ENCODE measurements around the gene SYNDIG1. TPM values are rescaled to one million over a fixed set of nuclear protein-coding genes. Genes with fewer than 3 reads are reported as not detected.

SYNDIG1 gene
- total RNA-seq, 4 donors from 2014 or later, result not detected

- TF ChIP-seq CTCF (IDR thresholded peaks at IDR 0.05) (no peak), POLR2A (IDR thresholded peaks at IDR 0.05) (no peak)
- intact Hi-C loops (cut with DNase I), result no loop called here
- Histone ChIP-seq H3K4me1 (no peaks in the 10 kb centered on the region), H3K27ac (no peak overlapping the region), H3K4me3 (no peak overlapping the region), H3K27me3 (peaks cover 0 to 28% (median 0%) of the 10 kb centered on the region in 4 donors), H3K36me3 (no peaks in the 10 kb centered on the region), H3K9me3 (no peaks in the 10 kb centered on the region)
- DNase-seq, result no peak
- 53 to 79% methylated on average over 2 of the region's 2 CpGs for WGBS, 2 donors
These were observed 11.0 kb upstream of the SYNDIG1 start for GRCh38 chr20:24458436-24458835.

GRCh38 chr20:24459733-24460132 lies 9.7 kb upstream of the SYNDIG1 start:
- Histone ChIP-seq H3K4me3 (no peak overlapping the region), H3K36me3 (no peaks in the 10 kb centered on the region), H3K27me3 (peaks cover 0 to 37% (median 0%) of the 10 kb centered on the region in 4 donors), H3K9me3 (no peaks in the 10 kb centered on the region), H3K4me1 (no peaks in the 10 kb centered on the region), H3K27ac (no peak overlapping the region)
- no peak for TF ChIP-seq POLR2A (IDR thresholded peaks at IDR 0.05)
- no peak for TF ChIP-seq CTCF (IDR thresholded peaks at IDR 0.05)
- DNase-seq, result no peak
- WGBS, 2 donors, result 0% methylated on average over 1 of the region's 2 CpGs; no CpG with 5 or more reads in 1 of the 2 donors
- intact Hi-C loops (cut with DNase I), result no loop called here

GRCh38 chr20:24460712-24461111 lies 8.7 kb upstream of the SYNDIG1 start:
- H3K4me1 ChIP-seq, result no peaks in the 10 kb centered on the region
- no peak for DNase-seq
- H3K27me3 ChIP-seq, result peaks cover 0 to 47% (median 0%) of the 10 kb centered on the region in 4 donors
- no peaks in the 10 kb centered on the region for H3K9me3 ChIP-seq
- no peaks in the 10 kb centered on the region for H3K36me3 ChIP-seq
- WGBS, 2 donors, result 89 to 93% methylated on average over 7 of the region's 7 CpGs
- intact Hi-C loops (cut with DNase I), result no loop called here
- no peak overlapping the region for H3K4me3 ChIP-seq
- no peak for TF ChIP-seq CTCF (IDR thresholded peaks at IDR 0.05)
- TF ChIP-seq POLR2A (IDR thresholded peaks at IDR 0.05), result no peak
- H3K27ac ChIP-seq, result no peak overlapping the region

GRCh38 chr20:24461848-24462247 lies 7.6 kb upstream of the SYNDIG1 start:
- Histone ChIP-seq H3K27ac (no peak overlapping the region), H3K27me3 (peaks cover 0 to 49% (median 0%) of the 10 kb centered on the region in 4 donors), H3K4me1 (no peaks in the 10 kb centered on the region), H3K4me3 (no peak overlapping the region), H3K9me3 (no peaks in the 10 kb centered on the region), H3K36me3 (no peaks in the 10 kb centered on the region)
- TF ChIP-seq POLR2A (IDR thresholded peaks at IDR 0.05) (no peak), CTCF (IDR thresholded peaks at IDR 0.05) (no peak)
- no peak for DNase-seq
- intact Hi-C loops (cut with DNase I), result no loop called here
- 79 to 86% methylated on average over 3 of the region's 3 CpGs for WGBS, 2 donors

GRCh38 chr20:24462460-24463010 lies 6.9 kb upstream of the SYNDIG1 start:
- H3K4me3 ChIP-seq, result no peak overlapping the region
- H3K27me3 ChIP-seq, result peaks cover 0 to 48% (median 0%) of the 10 kb centered on the region in 4 donors
- intact Hi-C loops (cut with DNase I), result no loop called here
- H3K4me1 ChIP-seq, result no peaks in the 10 kb centered on the region
- H3K9me3 ChIP-seq, result no peaks in the 10 kb centered on the region
- DNase-seq, result no peak
- 49 to 55% methylated on average over 4 of the region's 4 CpGs for WGBS, 2 donors
- TF ChIP-seq CTCF (IDR thresholded peaks at IDR 0.05) (no peak), POLR2A (IDR thresholded peaks at IDR 0.05) (no peak)
- H3K36me3 ChIP-seq, result no peaks in the 10 kb centered on the region
- H3K27ac ChIP-seq, result no peak overlapping the region
